K562 (cell line): ENCODE data around the gene MBD5. TPM values are rescaled to one million over a fixed set of nuclear protein-coding genes. Genes with fewer than 3 reads are reported as not detected.

Experiments
- HBP1 ChIP-seq: fragments of 450-650 bp; formaldehyde crosslinking; IDR thresholded peaks from 2 replicates; pipeline ENCODE4 v1.4.0; 2022; ENCODE audit warnings: missing genetic modification characterization
- KHSRP ChIP-seq: fragments of 450-650 bp; IDR thresholded peaks from 2 replicates; pipeline ENCODE4 v1.6.1; 2017
- MCM5 ChIP-seq: fragments of 450-650 bp; IDR thresholded peaks from 2 replicates; pipeline ENCODE4 v1.6.1; 2016; ENCODE audit warnings: low read depth
- MEF2D ChIP-seq: conservative IDR thresholded peaks from 2 replicates; pipeline ENCODE4 v1.6.1; 2016; ENCODE audit warnings: low read depth, missing genetic modification characterization, missing compliant biosample characterization
- SMAD1 ChIP-seq: fragments of 150-350 bp; IDR thresholded peaks from 2 replicates; pipeline ENCODE4 v1.6.1; 2014; ENCODE audit warnings: low read length, low read depth; ENCODE audit not compliant: partially characterized antibody
- polyA plus RNA-seq, 8 experiments: library from polyadenylated mRNA; depleted of rRNA in 4 of 8; stranded (reverse) in 5 of 8; unstranded in 3 of 8; fragments of >200 nt; fragmentation: Nextera tagmentation in 2 of 8; fragmentation: Illumina TruSeq in 1 of 8; extraction: Ambion mirVana in 2 of 8; extraction: Trizol in 1 of 8; gene quantifications; 2 replicates each; pipeline versions ENCODE4 v1.2.1 to v1.2.3, GENCODE V29; 2011 to 2014; ENCODE audit warnings: inconsistent platforms in 1 of 8, missing spikeins in 1 of 8
- total RNA-seq, 7 experiments: library from RNA; depleted of rRNA in 6 of 7; stranded (reverse); fragments of >200 nt in 6 of 7; fragmentation: Illumina TruSeq in 2 of 7; extraction: Trizol in 2 of 7; gene quantifications; 2 replicates each; pipeline versions ENCODE4 v1.2.1 to v1.2.3, GENCODE V29; 2011 to 2021; ENCODE audit warnings: low replicate concordance in 1 of 7
- TF ChIP-seq, protein P1 (sequence below): fragments of 450-650 bp; IDR thresholded peaks from 2 replicates; pipeline ENCODE4 v1.6.1; 2016; ENCODE audit warnings: mild to moderate bottlenecking, moderate library complexity
- TF ChIP-seq, protein P2 (sequence below): fragments of 450-650 bp; IDR thresholded peaks from 2 replicates; pipeline ENCODE4 v1.6.1; 2017; ENCODE audit warnings: mild to moderate bottlenecking, moderate library complexity
- TF ChIP-seq, protein P3 (sequence below): fragments of 450-650 bp; IDR thresholded peaks from 2 replicates; pipeline ENCODE4 v1.6.1; 2016; ENCODE audit warnings: mild to moderate bottlenecking
- TF ChIP-seq, protein P4 (sequence below): sonication (generic); formaldehyde crosslinking; IDR thresholded peaks from 2 replicates; pipeline ENCODE4 v1.9.0; 2022; ENCODE audit warnings: mild to moderate bottlenecking, missing genetic modification reagents

The MBD5 gene
- total and polyA plus RNA-seq, 9 of the 15 experiments (the other 6 are each of a cell fraction or from before 2014, with no cell fraction given), result 3.4 to 14.5 (median 9.0) TPM

DNA sequence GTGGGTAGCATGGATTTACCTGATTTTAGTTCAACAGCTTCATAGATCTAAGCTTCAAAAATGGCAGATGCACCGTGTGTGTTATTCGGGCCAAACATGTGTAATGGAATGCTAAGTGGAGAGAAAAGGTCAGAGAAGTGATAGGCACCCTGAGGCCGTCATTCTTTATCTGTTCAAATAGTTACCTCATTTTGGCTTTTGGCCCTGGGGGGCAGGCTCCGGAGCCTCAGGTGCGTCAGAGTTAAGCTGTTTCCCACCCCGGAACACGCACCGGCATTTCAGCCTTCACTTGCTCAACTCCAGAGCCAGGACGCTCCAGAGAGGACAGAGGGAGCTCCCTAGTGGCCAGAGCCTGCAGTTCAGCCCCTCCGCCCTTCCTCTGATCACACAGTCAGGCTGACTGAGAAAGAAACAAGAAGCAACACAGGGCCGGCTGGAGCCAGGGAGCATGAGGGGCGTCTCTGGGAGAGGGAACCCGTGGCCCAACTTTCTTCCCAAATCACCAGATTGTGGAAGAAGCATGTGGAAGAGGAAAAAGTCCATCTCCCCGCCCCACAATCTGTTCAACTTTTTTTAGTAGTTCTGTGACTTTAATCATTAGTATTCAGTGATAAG, 488.5 kb downstream of the MBD5 start (continued):
- TF ChIP-seq, protein P1, sequence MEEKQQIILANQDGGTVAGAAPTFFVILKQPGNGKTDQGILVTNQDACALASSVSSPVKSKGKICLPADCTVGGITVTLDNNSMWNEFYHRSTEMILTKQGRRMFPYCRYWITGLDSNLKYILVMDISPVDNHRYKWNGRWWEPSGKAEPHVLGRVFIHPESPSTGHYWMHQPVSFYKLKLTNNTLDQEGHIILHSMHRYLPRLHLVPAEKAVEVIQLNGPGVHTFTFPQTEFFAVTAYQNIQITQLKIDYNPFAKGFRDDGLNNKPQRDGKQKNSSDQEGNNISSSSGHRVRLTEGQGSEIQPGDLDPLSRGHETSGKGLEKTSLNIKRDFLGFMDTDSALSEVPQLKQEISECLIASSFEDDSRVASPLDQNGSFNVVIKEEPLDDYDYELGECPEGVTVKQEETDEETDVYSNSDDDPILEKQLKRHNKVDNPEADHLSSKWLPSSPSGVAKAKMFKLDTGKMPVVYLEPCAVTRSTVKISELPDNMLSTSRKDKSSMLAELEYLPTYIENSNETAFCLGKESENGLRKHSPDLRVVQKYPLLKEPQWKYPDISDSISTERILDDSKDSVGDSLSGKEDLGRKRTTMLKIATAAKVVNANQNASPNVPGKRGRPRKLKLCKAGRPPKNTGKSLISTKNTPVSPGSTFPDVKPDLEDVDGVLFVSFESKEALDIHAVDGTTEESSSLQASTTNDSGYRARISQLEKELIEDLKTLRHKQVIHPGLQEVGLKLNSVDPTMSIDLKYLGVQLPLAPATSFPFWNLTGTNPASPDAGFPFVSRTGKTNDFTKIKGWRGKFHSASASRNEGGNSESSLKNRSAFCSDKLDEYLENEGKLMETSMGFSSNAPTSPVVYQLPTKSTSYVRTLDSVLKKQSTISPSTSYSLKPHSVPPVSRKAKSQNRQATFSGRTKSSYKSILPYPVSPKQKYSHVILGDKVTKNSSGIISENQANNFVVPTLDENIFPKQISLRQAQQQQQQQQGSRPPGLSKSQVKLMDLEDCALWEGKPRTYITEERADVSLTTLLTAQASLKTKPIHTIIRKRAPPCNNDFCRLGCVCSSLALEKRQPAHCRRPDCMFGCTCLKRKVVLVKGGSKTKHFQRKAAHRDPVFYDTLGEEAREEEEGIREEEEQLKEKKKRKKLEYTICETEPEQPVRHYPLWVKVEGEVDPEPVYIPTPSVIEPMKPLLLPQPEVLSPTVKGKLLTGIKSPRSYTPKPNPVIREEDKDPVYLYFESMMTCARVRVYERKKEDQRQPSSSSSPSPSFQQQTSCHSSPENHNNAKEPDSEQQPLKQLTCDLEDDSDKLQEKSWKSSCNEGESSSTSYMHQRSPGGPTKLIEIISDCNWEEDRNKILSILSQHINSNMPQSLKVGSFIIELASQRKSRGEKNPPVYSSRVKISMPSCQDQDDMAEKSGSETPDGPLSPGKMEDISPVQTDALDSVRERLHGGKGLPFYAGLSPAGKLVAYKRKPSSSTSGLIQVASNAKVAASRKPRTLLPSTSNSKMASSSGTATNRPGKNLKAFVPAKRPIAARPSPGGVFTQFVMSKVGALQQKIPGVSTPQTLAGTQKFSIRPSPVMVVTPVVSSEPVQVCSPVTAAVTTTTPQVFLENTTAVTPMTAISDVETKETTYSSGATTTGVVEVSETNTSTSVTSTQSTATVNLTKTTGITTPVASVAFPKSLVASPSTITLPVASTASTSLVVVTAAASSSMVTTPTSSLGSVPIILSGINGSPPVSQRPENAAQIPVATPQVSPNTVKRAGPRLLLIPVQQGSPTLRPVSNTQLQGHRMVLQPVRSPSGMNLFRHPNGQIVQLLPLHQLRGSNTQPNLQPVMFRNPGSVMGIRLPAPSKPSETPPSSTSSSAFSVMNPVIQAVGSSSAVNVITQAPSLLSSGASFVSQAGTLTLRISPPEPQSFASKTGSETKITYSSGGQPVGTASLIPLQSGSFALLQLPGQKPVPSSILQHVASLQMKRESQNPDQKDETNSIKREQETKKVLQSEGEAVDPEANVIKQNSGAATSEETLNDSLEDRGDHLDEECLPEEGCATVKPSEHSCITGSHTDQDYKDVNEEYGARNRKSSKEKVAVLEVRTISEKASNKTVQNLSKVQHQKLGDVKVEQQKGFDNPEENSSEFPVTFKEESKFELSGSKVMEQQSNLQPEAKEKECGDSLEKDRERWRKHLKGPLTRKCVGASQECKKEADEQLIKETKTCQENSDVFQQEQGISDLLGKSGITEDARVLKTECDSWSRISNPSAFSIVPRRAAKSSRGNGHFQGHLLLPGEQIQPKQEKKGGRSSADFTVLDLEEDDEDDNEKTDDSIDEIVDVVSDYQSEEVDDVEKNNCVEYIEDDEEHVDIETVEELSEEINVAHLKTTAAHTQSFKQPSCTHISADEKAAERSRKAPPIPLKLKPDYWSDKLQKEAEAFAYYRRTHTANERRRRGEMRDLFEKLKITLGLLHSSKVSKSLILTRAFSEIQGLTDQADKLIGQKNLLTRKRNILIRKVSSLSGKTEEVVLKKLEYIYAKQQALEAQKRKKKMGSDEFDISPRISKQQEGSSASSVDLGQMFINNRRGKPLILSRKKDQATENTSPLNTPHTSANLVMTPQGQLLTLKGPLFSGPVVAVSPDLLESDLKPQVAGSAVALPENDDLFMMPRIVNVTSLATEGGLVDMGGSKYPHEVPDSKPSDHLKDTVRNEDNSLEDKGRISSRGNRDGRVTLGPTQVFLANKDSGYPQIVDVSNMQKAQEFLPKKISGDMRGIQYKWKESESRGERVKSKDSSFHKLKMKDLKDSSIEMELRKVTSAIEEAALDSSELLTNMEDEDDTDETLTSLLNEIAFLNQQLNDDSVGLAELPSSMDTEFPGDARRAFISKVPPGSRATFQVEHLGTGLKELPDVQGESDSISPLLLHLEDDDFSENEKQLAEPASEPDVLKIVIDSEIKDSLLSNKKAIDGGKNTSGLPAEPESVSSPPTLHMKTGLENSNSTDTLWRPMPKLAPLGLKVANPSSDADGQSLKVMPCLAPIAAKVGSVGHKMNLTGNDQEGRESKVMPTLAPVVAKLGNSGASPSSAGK, result peak; percentile 88
- TF ChIP-seq KHSRP (no peak), MCM5 (no peak), SMAD1 (no peak), MEF2D (tag) (no peak), HBP1 (no peak)
- TF ChIP-seq, protein P2, sequence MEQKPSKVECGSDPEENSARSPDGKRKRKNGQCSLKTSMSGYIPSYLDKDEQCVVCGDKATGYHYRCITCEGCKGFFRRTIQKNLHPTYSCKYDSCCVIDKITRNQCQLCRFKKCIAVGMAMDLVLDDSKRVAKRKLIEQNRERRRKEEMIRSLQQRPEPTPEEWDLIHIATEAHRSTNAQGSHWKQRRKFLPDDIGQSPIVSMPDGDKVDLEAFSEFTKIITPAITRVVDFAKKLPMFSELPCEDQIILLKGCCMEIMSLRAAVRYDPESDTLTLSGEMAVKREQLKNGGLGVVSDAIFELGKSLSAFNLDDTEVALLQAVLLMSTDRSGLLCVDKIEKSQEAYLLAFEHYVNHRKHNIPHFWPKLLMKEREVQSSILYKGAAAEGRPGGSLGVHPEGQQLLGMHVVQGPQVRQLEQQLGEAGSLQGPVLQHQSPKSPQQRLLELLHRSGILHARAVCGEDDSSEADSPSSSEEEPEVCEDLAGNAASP, result no peak
- TF ChIP-seq, protein P3, sequence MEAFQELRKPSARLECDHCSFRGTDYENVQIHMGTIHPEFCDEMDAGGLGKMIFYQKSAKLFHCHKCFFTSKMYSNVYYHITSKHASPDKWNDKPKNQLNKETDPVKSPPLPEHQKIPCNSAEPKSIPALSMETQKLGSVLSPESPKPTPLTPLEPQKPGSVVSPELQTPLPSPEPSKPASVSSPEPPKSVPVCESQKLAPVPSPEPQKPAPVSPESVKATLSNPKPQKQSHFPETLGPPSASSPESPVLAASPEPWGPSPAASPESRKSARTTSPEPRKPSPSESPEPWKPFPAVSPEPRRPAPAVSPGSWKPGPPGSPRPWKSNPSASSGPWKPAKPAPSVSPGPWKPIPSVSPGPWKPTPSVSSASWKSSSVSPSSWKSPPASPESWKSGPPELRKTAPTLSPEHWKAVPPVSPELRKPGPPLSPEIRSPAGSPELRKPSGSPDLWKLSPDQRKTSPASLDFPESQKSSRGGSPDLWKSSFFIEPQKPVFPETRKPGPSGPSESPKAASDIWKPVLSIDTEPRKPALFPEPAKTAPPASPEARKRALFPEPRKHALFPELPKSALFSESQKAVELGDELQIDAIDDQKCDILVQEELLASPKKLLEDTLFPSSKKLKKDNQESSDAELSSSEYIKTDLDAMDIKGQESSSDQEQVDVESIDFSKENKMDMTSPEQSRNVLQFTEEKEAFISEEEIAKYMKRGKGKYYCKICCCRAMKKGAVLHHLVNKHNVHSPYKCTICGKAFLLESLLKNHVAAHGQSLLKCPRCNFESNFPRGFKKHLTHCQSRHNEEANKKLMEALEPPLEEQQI, result no peak
- TF ChIP-seq, protein P4, sequence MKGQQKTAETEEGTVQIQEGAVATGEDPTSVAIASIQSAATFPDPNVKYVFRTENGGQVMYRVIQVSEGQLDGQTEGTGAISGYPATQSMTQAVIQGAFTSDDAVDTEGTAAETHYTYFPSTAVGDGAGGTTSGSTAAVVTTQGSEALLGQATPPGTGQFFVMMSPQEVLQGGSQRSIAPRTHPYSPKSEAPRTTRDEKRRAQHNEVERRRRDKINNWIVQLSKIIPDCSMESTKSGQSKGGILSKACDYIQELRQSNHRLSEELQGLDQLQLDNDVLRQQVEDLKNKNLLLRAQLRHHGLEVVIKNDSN (CRISPR knock-in tag), result no peak
